GM11168 (cell line): ENCODE results near the gene FHOD3.

Experiments
- in situ Hi-C: fragments of 300-500 bp; cut with MboI; formaldehyde crosslinking; loops from one replicate; pipeline ENCODE4 v1.12.0; 2022; ENCODE audit warnings: low sequenced_read_pairs; ENCODE audit not compliant: unreplicated experiment

The FHOD3 gene

GRCh38 chr18:36819621-36820020, 522.1 kb downstream of the FHOD3 start:
- in situ Hi-C loops: no loop called here

- in situ Hi-C loops: no loop called here
Measured at GRCh38 chr18:36821681-36822080, 524.2 kb downstream of the FHOD3 start.

GRCh38 chr18:36825526-36825925, 528.0 kb downstream of the FHOD3 start:
- in situ Hi-C loops: no loop called here

GRCh38 chr18:36826556-36826955, 529.0 kb downstream of the FHOD3 start:
- in situ Hi-C loops: no loop called here

GRCh38 chr18:36828157-36828629, 530.7 kb downstream of the FHOD3 start:
- in situ Hi-C loops: no loop called here

- in situ Hi-C loops: no loop called here
Measured at GRCh38 chr18:36828630-36829361, 531.3 kb downstream of the FHOD3 start, which contains the start of the genes KIAA1328 and TPGS2. Gene KIAA1328 (plus strand): TSS chr18:36829127. CDS start chr18:36829139, 12 bp downstream. Gene TPGS2 (minus strand): TSS chr18:36829002. CDS start chr18:36828767, 235 bp downstream.
